GM13977 (cell line): ENCODE results near the gene CYTH3.

Source experiments
- DNase-seq: peaks from one replicate; pipeline ENCODE4 v3.0.0; 2012; ENCODE audit warnings: low spot score
- CTCF ChIP-seq: IDR thresholded peaks from 2 replicates; pipeline ENCODE4 v1.5.1; 2012; ENCODE audit warnings: mild to moderate bottlenecking, control low read depth; ENCODE audit not compliant: insufficient read depth; ENCODE audit errors: extremely low read depth, missing control alignments
- in situ Hi-C: fragments of 300-500 bp; cut with MboI; formaldehyde crosslinking; loops from one replicate; pipeline ENCODE4 v1.12.0; 2022; ENCODE audit warnings: low sequenced_read_pairs, low pct_unique_long_range_greater_than_20kb, mixed read lengths, inconsistent platforms; ENCODE audit not compliant: unreplicated experiment

CYTH3 gene

GRCh38 chr7:6210621-6211372 lies 61.6 kb downstream of the CYTH3 start:
- TF ChIP-seq CTCF, result no peak
- DNase-seq, result no peak
- in situ Hi-C loops, result no loop called here

- DNase-seq, result no peak
- in situ Hi-C loops, result no loop called here
- no peak for TF ChIP-seq CTCF
Measured at GRCh38 chr7:6209340-6209739, 63.1 kb downstream of the CYTH3 start.

GRCh38 chr7:6208573-6209328 lies 63.7 kb downstream of the CYTH3 start:
- no peak for DNase-seq
- TF ChIP-seq CTCF, result no peak
- in situ Hi-C loops, result no loop called here

- in situ Hi-C loops, result no loop called here
- no peak for TF ChIP-seq CTCF
- no peak for DNase-seq
Measured at GRCh38 chr7:6205971-6206660, 66.3 kb downstream of the CYTH3 start.

- in situ Hi-C loops, result no loop called here
- TF ChIP-seq CTCF, result no peak
- no peak for DNase-seq
Measured at GRCh38 chr7:6203381-6203780, 69.0 kb downstream of the CYTH3 start.

GRCh38 chr7:6202117-6202516 lies 70.3 kb downstream of the CYTH3 start:
- no peak for TF ChIP-seq CTCF
- in situ Hi-C loops, result no loop called here

More at GRCh38 chr7:6202117-6202516, 70.3 kb downstream of the CYTH3 start:
- DNase-seq, result no peak
